ENCODE measurements around the gene TADA2A. TPM values are rescaled to one million over a fixed set of nuclear protein-coding genes. Genes with fewer than 3 reads are reported as not detected.

TADA2A gene
- total and polyA plus RNA-seq, 2 of the 8 experiments (the other 6 are each of a cell fraction or from before 2014, with no cell fraction given), result 8.4 to 18.5 TPM

- FAIRE-seq, result no peak
- Histone ChIP-seq H3K4me1 (replicated peaks in 1 of 4; ENCODE audit: control insufficient read depth in 3 of 4, insufficient read depth in 4 of 4, low read length in 3 of 4) (peaks cover 8 to 18% (median 10%) of the 10 kb centered on the region in 4 experiments), H2BK120ac (replicated peaks; ENCODE audit: low read depth, low read length) (no peak overlapping the region), H3K36me3 (ENCODE audit: control insufficient read depth in 2 of 4, insufficient read depth in 4 of 4, low read length in 3 of 4) (no peaks in the 10 kb centered on the region), H3K4ac (replicated peaks; ENCODE audit: insufficient read length, low read depth, low read length) (no peak overlapping the region), H2BK15ac (ENCODE audit: low read length) (peak overlapping the region; percentile 97; the same call in 1 of the 2 replicates), H3K23me2 (ENCODE audit: low read depth, low read length) (peaks cover 11% of the 10 kb centered on the region), H3K79me2 (ENCODE audit: control insufficient read depth in 1 of 2, insufficient read depth in 2 of 2, low read length in 2 of 2) (peaks cover 0 to 30% of the 10 kb centered on the region in 2 experiments; a peak in 2 of 4 replicates), H2BK20ac (ENCODE audit: low read length) (peak overlapping the region; percentile 88), H4K20me1 (replicated peaks in 1 of 2; ENCODE audit: control insufficient read depth in 1 of 2, insufficient read depth in 2 of 2, low read length in 2 of 2) (no peaks in the 10 kb centered on the region), H3K4me3 (ENCODE audit: extremely low read depth in 1 of 4, insufficient read depth in 2 of 4, low read depth in 3 of 4, low read length in 4 of 4) (peak overlapping the region; percentile 63 to 74 (median 68)), H3K27me3 (replicated peaks in 1 of 4; ENCODE audit: control insufficient read depth in 3 of 4, extremely low read depth in 1 of 4, insufficient read depth in 3 of 4, low read length in 3 of 4) (peaks cover 0 to 3% (median 0%) of the 10 kb centered on the region in 4 experiments; a peak in 4 of 7 replicates), H3K14ac (ENCODE audit: insufficient read length) (no peak overlapping the region), H4K8ac (ENCODE audit: extremely low read depth, insufficient read depth, low read length) (0 out of 2 replicates have a peak overlapping the region, but pooled peaks have one; percentile 41), H2AFZ (ENCODE audit: low read length) (peak overlapping the region; percentile 59), H4K91ac (replicated peaks; ENCODE audit: insufficient read length, low read length) (peak overlapping the region; percentile 71), H3K56ac (replicated peaks; ENCODE audit: insufficient read length, low read depth, low read length) (no peak overlapping the region), H4K5ac (ENCODE audit: insufficient read length, low read depth, low read length) (no peak overlapping the region), H3K23ac (ENCODE audit: insufficient read length) (no peak overlapping the region), H2BK5ac (ENCODE audit: low read depth, low read length) (peak overlapping the region; percentile 71; the same call in 1 of the 2 replicates), H3K4me2 (ENCODE audit: insufficient read depth in 1 of 2, low read depth in 2 of 2, low read length in 2 of 2) (peak overlapping the region; percentile 91 to 98), H2BK12ac (ENCODE audit: low read depth, low read length) (peak overlapping the region; percentile 94), H3K18ac (ENCODE audit: extremely low read depth, low read length) (peak overlapping the region; percentile 91), H3K79me1 (ENCODE audit: low read depth, low read length) (peaks cover 2% of the 10 kb centered on the region; the same call in 1 of the 2 replicates), H2AK5ac (ENCODE audit: low read depth, low read length) (no peak overlapping the region), H3K9ac (replicated peaks in 1 of 4; ENCODE audit: extremely low read depth in 1 of 4, low read depth in 3 of 4, low read length in 3 of 4) (peak overlapping the region in 3 of 4 experiments; percentile 32 to 52 (median 49); a peak in 4 of 7 replicates), H3K9me3 (ENCODE audit: insufficient read depth in 2 of 2, low read depth in 1 of 2, low read length in 1 of 2) (no peaks in the 10 kb centered on the region), H3K27ac (ENCODE audit: low read depth, low read length) (no peak overlapping the region)
- peak in 1 of 2 experiments; percentile 59 for DNase-seq (ENCODE audit: low read depth in 1 of 2, low spot score in 2 of 2)
- ChIA-PET CTCF (ENCODE audit: partially characterized antibody) (interaction anchor here (0.6 to 1.3 kb wide), 2 partner anchors 50 to 1720 kb away, joined by 3 to 6 read pairs; no protein-coding TSS in a partner anchor), POLR2A (ENCODE audit: partially characterized antibody) (interaction anchor here (0.6 to 2.1 kb wide), 12 partner anchors 9 to 121 kb away, joined by 3 to 8 read pairs (median 4); partner anchors contain the start of genes SYNRG and TADA2A)
- WGBS, 2 experiments (ENCODE audit: extremely low coverage in 1 of 2, insufficient coverage in 1 of 2, insufficient read length in 1 of 2, insufficient replicate concordance in 2 of 2, low coverage in 1 of 2, low lambda C conversion rate in 2 of 2, missing lambda C conversion rate in 1 of 2), result 8% methylated on average over 25 of the region's 25 CpGs; no CpG with 5 or more reads in 1 of the 2 experiments
- TF ChIP-seq ATF2 (IDR thresholded peaks at IDR 0.05; ENCODE audit: low read length), result no peak
- TF ChIP-seq KDM4A (IDR thresholded peaks at IDR 0.05; ENCODE audit: low read depth, low read length, severe bottlenecking), result no peak
- no peak for TF ChIP-seq EP300 (IDR thresholded peaks at IDR 0.05; ENCODE audit: borderline replicate concordance in 1 of 2, low read depth in 2 of 2, low read length in 2 of 2)
- TF ChIP-seq YY1 (IDR thresholded peaks at IDR 0.05; ENCODE audit: low read depth, low read length), result 0 out of 2 replicates have a peak, but pooled peaks have one; percentile 24
- no peak for TF ChIP-seq TEAD4 (IDR thresholded peaks at IDR 0.05; ENCODE audit: low read depth, low read length)
- no peak for TF ChIP-seq RXRA (IDR thresholded peaks at IDR 0.05; ENCODE audit: insufficient read depth, low read depth, low read length)
- TF ChIP-seq CTBP2 (IDR thresholded peaks at IDR 0.05; ENCODE audit: borderline replicate concordance, insufficient read depth, insufficient read length, low read length), result no peak
- TF ChIP-seq SP2 (IDR thresholded peaks at IDR 0.05; ENCODE audit: low read length), result no peak
- no peak for TF ChIP-seq KDM5A (IDR thresholded peaks at IDR 0.05; ENCODE audit: low read length)
- no peak for TF ChIP-seq CHD1 (IDR thresholded peaks at IDR 0.05; ENCODE audit: low read depth, low read length)
Observed at GRCh38 chr17:37488607-37489196, 82.0 kb downstream of the TADA2A start.
